Measurements from ENCODE around the gene SDK2.

- TF ChIP-seq CTCF (conservative IDR thresholded peaks at IDR 0.05 in 1 of 2, IDR thresholded peaks at IDR 0.05 in 1 of 2; ENCODE audit: extremely low read depth in 1 of 2, insufficient read depth in 1 of 2, low read depth in 1 of 2, low read length in 2 of 2) (no peak), EZH2 (IDR thresholded peaks at IDR 0.05; ENCODE audit: borderline replicate concordance, low read length) (no peak)
Observed at GRCh38 chr17:73404246-73404645, 240.0 kb downstream of the SDK2 start.
